OCI-LY1 (cell line): ENCODE results near the gene NPB.

ENCODE experiments used
- EZH2 ChIP-seq: fragments of 200-600 bp; sonication (generic), shearing (Covaris generic); IDR thresholded peaks from 2 replicates; pipeline ENCODE4 v1.8.0; 2017; ENCODE audit warnings: borderline replicate concordance, mixed run types, mild to moderate bottlenecking, antibody characterized with exemption, low read length, moderate library complexity, mixed read lengths
- TF ChIP-seq, protein P1 (sequence below): fragments of 200-600 bp; sonication (generic), shearing (Covaris generic); IDR thresholded peaks from 2 replicates; pipeline ENCODE4 v1.5.1; 2017; ENCODE audit warnings: mild to moderate bottlenecking, antibody characterized with exemption, low read length, moderate library complexity, mixed read lengths

DNA sequence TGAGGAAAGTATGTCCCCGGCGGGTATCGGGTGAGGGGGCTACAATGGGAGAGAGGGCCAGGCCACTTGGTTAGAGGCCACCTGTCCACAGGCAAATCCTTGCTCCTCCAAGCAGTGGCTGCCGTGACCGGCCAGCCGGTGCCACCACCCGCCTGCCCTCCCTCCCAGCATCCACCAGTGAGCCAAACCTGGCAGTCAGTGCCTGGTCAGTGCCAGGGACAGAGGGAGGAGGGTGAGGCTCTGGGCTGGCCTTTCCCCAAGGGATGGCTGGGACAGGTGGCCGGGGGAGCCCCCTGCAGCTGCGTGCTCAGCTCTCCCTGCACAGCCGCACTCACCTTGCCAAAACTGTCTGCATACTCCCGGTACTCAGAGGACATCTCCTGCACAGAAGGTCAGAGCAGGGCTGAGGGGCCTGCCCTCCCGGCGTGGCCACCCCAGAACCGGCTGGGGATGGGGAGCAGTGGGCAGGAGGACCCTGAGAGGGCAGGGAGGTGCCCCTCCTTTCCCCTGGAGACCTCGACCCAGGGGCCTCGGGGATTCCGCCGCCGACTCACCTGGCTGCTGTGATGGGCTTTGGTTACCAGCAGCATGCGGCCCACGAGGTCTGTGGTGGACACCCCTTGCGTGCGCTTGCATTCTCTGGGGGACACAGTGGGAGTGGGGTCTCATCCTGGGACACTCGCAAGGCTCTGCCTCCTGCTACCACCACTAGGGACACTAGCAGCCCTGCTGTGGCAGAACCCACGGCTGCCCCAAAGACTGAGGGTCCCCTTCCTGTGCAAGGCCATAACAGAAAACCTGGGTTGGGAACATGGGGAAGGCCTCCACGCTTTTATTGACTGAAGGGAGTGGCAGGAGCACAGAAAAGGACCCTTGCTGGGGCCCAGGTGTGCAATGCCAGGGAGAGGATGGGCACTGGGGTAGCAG, 5.4 kb downstream of the NPB start:
- TF ChIP-seq, protein P1, sequence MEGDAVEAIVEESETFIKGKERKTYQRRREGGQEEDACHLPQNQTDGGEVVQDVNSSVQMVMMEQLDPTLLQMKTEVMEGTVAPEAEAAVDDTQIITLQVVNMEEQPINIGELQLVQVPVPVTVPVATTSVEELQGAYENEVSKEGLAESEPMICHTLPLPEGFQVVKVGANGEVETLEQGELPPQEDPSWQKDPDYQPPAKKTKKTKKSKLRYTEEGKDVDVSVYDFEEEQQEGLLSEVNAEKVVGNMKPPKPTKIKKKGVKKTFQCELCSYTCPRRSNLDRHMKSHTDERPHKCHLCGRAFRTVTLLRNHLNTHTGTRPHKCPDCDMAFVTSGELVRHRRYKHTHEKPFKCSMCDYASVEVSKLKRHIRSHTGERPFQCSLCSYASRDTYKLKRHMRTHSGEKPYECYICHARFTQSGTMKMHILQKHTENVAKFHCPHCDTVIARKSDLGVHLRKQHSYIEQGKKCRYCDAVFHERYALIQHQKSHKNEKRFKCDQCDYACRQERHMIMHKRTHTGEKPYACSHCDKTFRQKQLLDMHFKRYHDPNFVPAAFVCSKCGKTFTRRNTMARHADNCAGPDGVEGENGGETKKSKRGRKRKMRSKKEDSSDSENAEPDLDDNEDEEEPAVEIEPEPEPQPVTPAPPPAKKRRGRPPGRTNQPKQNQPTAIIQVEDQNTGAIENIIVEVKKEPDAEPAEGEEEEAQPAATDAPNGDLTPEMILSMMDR: peak; percentile 22; the same call in 1 of the 2 replicates
- TF ChIP-seq EZH2: no peak
